ENCODE measurements around the gene CSF2. TPM values are rescaled to one million over a fixed set of nuclear protein-coding genes. Genes with fewer than 3 reads are reported as not detected.

CSF2 gene
- total RNA-seq, 1 donor from 2014 or later = not detected

- FAIRE-seq (no peak), DNase-seq (ENCODE audit: low read depth) (no peak)
- no peak for TF ChIP-seq CTCF (IDR thresholded peaks at IDR 0.05; ENCODE audit: insufficient read depth, low read length, severe bottlenecking)
- peaks cover 3% of the 10 kb centered on the region for H3K27me3 ChIP-seq (ENCODE audit: control insufficient read depth, insufficient read depth, low read length)
- H3K4me3 ChIP-seq (ENCODE audit: low read depth, low read length) = no peak overlapping the region
- no peaks in the 10 kb centered on the region for H3K36me3 ChIP-seq (ENCODE audit: control insufficient read depth, insufficient read depth, low read length)
Observed at GRCh38 chr5:132072070-132072469, 1.5 kb upstream of the CSF2 start.

GRCh38 chr5:132072528-132072927 lies 1.1 kb upstream of the CSF2 start:
- no peak for TF ChIP-seq CTCF (IDR thresholded peaks at IDR 0.05; ENCODE audit: insufficient read depth, low read length, severe bottlenecking)
- FAIRE-seq (no peak), DNase-seq (ENCODE audit: low read depth) (no peak)
- no peaks in the 10 kb centered on the region for H3K36me3 ChIP-seq (ENCODE audit: control insufficient read depth, insufficient read depth, low read length)
- peaks cover 3% of the 10 kb centered on the region for H3K27me3 ChIP-seq (ENCODE audit: control insufficient read depth, insufficient read depth, low read length)
- H3K4me3 ChIP-seq (ENCODE audit: low read depth, low read length) = no peak overlapping the region

- H3K27me3 ChIP-seq (ENCODE audit: control insufficient read depth, insufficient read depth, low read length) = peaks cover 3% of the 10 kb centered on the region
- H3K4me3 ChIP-seq (ENCODE audit: low read depth, low read length) = no peak overlapping the region
- FAIRE-seq (no peak), DNase-seq (ENCODE audit: low read depth) (peak; percentile 68)
- no peak for TF ChIP-seq CTCF (IDR thresholded peaks at IDR 0.05; ENCODE audit: insufficient read depth, low read length, severe bottlenecking)
- no peaks in the 10 kb centered on the region for H3K36me3 ChIP-seq (ENCODE audit: control insufficient read depth, insufficient read depth, low read length)
Observed at GRCh38 chr5:132074091-132074771, 642 bp downstream of the CSF2 start.

GRCh38 chr5:132074772-132075718 lies 1.5 kb downstream of the CSF2 start:
- FAIRE-seq = no peak
- peaks cover 3% of the 10 kb centered on the region for H3K27me3 ChIP-seq (ENCODE audit: control insufficient read depth, insufficient read depth, low read length)
- no peaks in the 10 kb centered on the region for H3K36me3 ChIP-seq (ENCODE audit: control insufficient read depth, insufficient read depth, low read length)
- H3K4me3 ChIP-seq (ENCODE audit: low read depth, low read length) = no peak overlapping the region
- no peak for TF ChIP-seq CTCF (IDR thresholded peaks at IDR 0.05; ENCODE audit: insufficient read depth, low read length, severe bottlenecking)
- no peak for DNase-seq (ENCODE audit: low read depth)

GRCh38 chr5:132075719-132076077 lies 2.1 kb downstream of the CSF2 start:
- H3K36me3 ChIP-seq (ENCODE audit: control insufficient read depth, insufficient read depth, low read length) = no peaks in the 10 kb centered on the region
- FAIRE-seq (no peak), DNase-seq (ENCODE audit: low read depth) (no peak)
- H3K27me3 ChIP-seq (ENCODE audit: control insufficient read depth, insufficient read depth, low read length) = peaks cover 3% of the 10 kb centered on the region
- TF ChIP-seq CTCF (IDR thresholded peaks at IDR 0.05; ENCODE audit: insufficient read depth, low read length, severe bottlenecking) = no peak
- H3K4me3 ChIP-seq (ENCODE audit: low read depth, low read length) = no peak overlapping the region

All from bronchial epithelial cell (primary cell).